ENCODE data around the gene IL6R. TPM values are rescaled to one million over a fixed set of nuclear protein-coding genes. Genes with fewer than 3 reads are reported as not detected.

The IL6R gene
- polyA plus RNA-seq, 3 donors = 5.0 to 12.3 (median 7.8) TPM

DNA sequence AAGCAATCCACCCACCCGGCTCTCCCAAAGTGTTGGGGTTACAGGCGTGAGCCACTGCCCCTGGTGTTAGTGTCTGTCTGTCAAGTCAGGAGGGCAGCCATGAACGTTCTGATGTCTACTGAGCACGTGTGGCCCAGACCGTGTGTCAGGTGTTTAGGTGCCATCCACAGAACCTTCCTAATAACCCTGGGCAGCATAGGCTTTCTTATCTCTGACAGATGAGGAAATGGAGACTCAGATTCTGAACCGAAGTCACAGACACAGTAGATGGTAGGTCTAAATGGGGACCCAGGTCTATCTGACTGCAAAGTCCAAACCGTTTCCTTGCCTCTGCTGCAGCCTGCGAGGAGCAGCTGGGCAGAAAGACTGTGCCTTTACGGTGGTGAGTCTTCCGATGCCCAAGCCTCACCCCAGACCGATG lies 622 bp upstream of the IL6R start:
- WGBS, 3 donors = 33 to 50% (median 49%) methylated on average over 11 of the region's 11 CpGs
- H3K27ac ChIP-seq (ENCODE audit: low read depth, low read length) = no peak overlapping the region

DNA sequence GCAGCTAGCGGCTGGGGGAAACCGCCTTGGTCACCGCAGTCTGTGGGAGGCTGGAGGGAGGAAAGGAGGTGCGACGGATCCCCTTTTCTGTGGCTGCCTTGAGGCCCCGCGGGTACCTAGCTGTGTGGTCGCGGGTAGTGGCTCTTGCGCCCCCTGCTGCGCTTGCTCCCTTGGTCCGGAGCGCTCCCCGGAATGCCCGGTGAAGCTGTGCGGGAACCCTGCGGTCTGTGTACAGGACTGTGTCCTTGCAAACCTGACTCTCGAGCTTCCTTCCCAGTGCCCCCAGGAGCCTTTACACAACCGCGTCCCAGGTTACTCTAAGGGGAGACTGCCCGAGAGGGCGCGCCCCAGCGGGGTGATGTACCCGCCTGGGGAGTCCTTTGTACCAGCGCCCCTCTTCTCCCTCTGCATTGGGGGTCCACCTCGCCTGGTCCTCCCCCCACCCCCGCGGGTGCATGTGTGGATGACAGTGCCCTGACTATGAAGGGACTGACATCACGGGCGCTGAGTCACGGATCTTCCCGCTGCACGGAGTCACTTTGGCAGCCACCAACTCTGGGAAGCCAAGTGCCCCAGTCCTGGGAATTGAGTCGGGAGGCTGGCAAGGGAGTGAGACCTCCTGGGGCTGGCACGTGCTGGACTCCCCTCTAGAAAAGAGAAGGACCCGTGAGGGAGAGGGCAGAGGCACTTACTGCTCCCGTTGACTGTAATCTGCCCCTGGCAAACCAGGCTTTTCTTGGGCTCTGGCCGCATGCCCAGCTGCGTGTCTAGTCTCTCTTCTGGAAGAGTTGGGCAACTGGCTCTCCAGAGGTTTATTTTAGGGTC lies 816 bp downstream of the IL6R start:
- H3K27ac ChIP-seq (ENCODE audit: low read depth, low read length) = peak overlapping the region; percentile 99
- WGBS, 3 donors = 2% methylated on average over 36 to 40 of the region's 40 CpGs

DNA sequence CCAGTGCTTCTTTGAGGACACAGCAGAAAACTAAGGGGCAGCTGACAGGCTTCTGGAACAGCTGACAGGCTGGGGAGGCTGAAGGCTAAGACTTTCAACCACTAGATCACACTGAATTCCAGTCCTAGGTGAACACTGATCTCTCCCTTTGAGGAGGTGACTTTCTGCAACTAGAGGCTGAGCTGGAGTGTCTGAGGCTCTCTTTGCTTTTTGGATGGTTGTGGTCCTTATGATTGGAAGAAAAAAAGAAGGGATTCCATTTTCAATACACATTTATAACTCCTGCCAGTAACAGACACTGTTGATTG lies 1.4 kb downstream of the IL6R start:
- H3K27ac ChIP-seq (ENCODE audit: low read depth, low read length) = peak overlapping the region; percentile 99

DNA sequence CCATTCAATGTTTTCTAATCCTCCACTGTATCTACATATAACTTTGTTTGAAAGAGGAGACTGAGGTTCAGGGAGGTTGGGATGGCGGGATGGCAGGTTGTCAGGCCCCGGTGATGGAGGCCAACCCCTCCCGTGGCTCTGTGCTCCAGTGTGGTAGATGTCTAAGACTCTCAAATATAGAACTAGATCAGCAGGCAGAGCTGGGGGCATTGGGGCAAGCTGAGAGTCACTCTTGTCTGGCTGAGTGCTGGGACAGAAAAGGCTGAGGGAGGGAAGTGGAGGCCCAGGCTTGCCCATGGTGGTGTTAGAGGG lies 1.7 kb downstream of the IL6R start:
- peak overlapping the region; percentile 99 for H3K27ac ChIP-seq (ENCODE audit: low read depth, low read length)
- WGBS, 3 donors = 74 to 93% (median 77%) methylated on average over 3 of the region's 3 CpGs

DNA sequence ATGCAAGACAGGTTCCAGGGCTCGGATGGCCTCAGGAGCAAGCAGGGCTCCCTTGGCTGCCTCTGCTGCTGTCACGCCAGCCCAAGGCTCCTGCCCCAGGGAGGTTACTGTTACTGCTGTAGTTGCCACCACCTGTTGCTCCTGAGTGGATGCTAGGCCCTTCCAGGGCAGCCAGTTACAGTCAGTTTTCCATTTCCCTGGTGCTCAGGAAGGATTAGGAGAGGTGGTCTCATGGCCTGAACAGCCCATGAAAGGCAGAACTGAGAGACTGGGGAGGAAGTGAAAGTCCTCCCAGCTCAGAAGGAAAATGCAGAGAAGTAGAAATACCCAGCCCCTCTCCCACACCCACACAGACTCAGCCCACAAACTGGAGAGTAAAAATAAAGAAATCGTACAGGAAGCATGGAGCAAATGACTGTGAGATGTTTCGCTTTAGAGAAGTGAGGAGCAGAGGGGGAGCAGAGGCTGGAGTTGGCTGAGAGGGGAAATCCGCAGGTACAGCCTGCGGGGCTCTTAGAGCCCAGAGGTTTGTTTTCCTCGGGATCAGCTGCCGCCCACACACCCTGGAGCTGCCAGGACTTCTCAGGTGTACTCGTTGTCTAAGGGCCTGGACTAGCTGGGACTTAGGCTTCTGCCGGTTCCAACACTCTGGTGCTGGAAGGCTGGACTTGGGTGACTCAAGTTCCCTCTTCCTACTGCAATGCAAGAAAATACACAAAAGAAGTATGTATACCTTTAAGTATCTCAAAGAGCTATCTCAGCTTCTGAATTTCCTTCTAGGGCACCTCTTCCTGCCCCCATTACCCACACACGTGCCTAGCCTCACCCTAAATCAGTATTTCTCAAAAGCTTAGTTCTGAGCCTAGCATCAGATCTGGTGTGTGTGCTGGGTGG lies 2.3 kb downstream of the IL6R start:
- H3K27ac ChIP-seq (ENCODE audit: low read depth, low read length) = peak overlapping the region; percentile 99
- WGBS, 3 donors = 43 to 71% (median 45%) methylated on average over 11 of the region's 11 CpGs

DNA sequence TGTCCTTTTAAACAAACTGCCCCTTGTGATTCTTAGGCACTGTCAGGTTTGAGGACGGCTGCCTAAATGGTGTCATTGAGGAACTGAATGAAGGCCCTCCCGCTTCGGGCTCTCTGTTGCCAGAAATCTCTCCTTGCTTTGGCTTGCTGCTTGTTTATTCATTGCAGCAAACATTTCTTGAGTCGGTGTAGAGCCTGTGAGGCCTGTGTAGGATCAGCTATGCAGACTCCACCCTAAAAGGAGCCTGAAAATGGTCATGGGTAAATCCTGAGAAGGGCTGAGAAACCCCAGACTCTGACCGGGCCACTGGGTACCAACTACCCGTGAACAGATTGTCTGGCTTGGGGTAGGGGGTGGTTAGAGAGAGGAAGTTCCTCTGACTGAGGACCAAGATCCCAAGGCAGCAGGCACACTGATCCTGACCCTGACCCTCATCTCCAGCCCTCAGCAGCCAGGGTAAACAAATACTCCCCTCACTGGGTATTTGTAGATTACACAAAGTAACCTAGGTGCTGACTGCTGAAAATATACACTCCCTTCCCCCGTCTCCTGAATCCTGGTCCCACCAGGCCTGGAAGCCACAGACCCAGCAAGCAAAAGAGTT lies 3.1 kb downstream of the IL6R start:
- 33 to 76% (median 42%) methylated on average over 7 of the region's 7 CpGs for WGBS, 3 donors
- H3K27ac ChIP-seq (ENCODE audit: low read depth, low read length) = no peak overlapping the region

DNA sequence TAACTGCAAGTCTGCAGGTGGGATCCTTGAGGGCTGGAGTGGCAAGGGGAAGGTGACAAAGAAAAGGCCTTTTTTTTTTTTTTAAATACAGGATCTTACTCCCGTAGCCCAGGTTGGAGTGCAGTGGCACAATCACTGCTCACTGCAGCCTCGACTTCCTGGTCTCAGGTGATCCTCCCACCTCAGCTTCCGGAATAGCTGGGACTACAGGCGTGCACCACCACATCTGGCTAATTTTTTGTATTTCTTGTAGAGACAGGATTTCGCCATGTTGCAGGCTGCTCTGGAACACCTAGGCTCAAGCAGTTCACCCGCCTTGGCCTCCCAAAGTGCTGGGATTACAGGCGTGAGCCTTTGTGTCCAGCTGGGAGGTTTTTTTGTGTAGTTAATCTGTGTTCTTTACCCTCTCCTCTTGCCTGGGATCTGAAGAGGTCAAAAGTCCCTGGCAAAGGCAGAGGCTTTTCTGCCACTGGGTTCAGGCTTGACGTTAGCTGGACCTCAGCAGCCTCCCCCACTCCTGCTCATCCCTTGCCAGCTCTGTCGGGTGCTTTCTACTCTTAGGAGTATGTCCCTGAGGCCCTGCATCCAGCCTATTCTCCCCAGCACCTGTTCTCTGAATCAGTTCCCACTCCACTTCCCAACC lies 5.2 kb downstream of the IL6R start:
- 76 to 85% (median 79%) methylated on average over 9 of the region's 9 CpGs for WGBS, 3 donors
- no peak overlapping the region for H3K27ac ChIP-seq (ENCODE audit: low read depth, low read length)

DNA sequence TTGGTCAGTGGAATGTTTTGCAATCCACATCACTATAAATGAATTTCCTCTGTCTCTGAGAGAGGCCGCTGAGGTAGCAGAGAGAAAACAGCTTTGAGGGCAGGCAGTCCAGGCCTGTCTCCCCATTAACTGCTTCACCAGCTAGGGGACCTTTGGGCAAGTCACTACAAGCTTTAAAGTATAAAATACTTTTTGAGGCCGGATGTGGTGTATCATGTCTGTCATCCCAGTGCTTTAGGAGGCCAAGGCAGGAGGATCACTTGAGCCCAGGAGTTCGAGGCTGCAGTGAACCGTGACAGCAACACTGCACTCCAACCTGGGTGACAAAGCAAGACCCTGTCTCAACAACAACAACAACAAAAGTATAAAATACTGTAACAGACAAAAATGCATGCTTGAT lies 6.4 kb downstream of the IL6R start:
- no peak overlapping the region for H3K27ac ChIP-seq (ENCODE audit: low read depth, low read length)
- 81 to 95% (median 85%) methylated on average over 4 of the region's 4 CpGs for WGBS, 3 donors

DNA sequence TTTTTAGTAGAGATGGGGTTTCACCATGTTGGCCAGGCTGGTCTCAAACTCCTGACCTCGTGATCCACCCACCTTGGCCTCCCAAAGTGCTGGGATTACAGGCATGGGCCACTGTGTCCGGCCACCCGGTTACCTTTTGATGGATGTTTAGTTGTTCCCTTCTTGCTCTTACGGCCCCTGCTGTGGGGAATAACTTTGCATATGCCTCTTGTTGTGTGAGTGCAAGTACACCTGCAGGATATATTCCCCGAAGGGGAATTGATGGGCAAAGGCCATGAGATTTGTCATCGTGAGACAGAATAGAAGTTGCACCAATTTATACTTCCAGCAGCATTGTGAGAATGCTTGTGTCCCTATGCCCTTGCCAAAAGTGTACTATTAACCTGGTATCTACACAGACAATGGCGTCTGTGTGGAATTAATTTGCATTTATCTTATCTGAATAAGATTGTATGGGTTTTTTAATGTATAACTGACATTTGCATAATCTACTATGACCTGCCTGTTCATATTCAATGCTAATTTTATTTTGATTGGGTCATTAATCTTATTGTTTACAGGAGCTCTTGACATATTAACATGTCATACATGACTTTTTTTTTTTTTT lies 8.1 kb downstream of the IL6R start:
- 69 to 88% (median 85%) methylated on average over 7 of the region's 7 CpGs for WGBS, 3 donors
- H3K27ac ChIP-seq (ENCODE audit: low read depth, low read length) = no peak overlapping the region

DNA sequence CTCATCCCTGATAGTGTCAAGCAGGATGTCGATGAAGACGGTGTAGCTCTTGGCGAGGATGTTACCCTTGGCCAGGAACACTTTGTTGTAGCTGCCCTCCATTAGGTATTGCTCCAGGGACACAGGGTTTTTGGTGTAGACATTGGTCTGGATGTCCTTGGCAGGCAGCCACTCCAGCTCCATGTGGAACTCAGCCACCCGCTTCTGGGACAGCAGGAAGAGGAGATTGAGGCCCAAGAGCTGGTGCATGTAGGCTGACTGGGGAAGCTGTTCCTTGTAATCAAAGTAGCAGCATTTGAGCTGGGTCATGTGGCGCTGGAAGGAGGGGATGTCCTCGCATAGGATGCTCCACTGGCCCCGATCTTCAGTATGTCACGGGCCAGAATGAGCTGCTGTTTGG lies 9.5 kb downstream of the IL6R start:
- WGBS, 3 donors = 86 to 97% (median 90%) methylated on average over 8 of the region's 8 CpGs
- H3K27ac ChIP-seq (ENCODE audit: low read depth, low read length) = no peak overlapping the region

DNA sequence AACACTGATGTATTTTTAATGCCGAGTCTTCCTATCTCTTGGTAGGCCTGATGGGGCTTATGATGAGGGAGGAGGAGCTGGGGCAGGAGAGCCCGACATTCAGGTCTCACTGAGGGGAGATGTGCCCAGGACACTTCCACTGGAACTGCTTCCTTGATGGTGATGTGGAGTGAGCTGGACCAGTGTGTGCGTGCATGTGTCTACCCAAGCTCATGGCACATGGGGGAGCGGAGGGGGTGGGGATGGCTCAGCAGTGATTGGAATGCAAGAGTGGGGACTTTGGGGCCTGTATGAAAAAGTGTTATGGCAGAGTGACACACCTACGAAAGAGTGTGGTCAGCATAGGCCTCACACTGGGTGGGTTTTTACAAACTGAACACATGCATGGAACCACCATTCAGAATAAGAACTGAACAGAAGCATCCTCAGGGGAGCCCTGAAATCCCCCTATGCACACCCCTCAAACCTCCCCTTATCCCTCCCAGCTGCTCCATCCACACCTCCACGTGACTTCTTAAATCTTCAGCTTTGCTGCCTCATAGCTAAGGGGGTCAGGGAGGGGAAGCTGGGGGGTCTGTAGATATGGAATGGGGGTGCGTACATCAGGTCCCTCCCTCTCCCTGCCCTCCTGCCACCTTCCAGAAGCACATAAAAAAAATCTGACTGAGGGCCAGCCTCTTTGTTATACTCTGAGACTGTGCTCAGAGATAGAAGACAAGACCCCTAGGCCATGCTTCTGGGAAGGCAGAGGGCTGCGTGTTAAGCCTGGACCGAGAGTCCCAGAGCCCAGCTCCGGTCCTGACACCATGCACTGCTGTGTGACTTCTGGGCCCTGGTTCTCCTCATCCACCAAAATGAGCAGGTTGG lies 11.6 kb downstream of the IL6R start:
- no peak overlapping the region for H3K27ac ChIP-seq (ENCODE audit: low read depth, low read length)

DNA sequence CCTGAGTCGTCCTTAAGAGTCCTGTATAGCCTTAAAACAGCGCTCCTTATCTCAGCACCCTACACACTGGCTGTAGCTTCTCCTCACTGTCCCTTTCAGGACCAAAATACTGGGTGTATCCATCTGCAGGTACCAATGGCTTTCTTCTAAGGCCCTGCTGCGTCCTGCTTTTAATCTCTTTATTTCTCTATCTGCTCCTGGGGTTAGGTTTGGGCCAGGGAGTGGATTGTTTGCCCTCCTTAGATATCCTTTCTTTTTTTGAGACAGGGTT lies 12.1 kb downstream of the IL6R start:
- H3K27ac ChIP-seq (ENCODE audit: low read depth, low read length) = no peak overlapping the region
- WGBS, 3 donors = 91 to 99% (median 96%) methylated on average over 3 of the region's 3 CpGs

More for the DNA sequence above, 11.6 kb downstream of the IL6R start:
- WGBS, 3 donors = 91 to 97% (median 96%) methylated on average over 10 of the region's 10 CpGs

DNA sequence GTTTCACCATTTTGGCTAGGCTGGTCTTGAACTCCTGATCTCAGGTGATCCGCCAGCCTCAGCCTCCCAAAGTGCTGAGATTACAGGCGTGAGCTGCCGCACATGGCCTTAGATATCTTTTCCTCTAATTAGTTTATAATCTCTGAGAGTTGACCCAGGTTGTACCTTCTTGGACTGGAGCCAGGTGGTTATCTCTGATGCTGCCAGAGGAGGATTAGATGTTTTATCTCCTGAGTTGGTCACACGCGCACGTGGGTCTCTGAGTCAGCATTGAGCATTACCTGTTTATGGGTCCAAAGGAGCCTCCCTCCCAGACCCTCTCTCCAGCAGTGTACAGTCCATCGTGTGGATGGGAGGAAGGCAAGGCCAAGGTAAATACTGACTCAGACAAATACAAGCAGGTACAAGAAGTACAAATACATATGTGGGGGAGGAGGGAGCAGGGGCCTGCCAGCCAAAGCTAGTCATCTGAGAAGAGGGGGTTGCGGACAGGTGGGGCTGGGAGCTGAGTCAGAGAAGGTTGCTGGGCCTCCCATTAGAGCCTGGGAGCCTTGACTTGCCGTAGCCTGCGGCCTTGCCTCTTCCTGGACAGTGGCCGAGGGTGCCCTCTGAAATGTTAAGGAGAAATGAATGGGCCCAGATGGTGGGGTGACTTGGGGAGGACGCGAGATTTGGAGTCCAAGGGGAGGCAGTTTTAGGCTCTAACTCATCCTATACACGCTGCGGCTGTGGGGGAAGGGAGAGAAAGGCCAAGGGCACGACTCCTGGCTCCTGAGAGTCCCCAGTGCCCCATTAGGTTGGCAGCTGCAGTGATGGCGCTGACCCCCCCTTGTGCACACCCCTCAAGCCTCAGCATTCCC lies 13.1 kb downstream of the IL6R start:
- peak overlapping the region; percentile 89 for H3K27ac ChIP-seq (ENCODE audit: low read depth, low read length)
- WGBS, 3 donors = 43 to 79% (median 78%) methylated on average over 16 to 17 of the region's 17 CpGs

DNA sequence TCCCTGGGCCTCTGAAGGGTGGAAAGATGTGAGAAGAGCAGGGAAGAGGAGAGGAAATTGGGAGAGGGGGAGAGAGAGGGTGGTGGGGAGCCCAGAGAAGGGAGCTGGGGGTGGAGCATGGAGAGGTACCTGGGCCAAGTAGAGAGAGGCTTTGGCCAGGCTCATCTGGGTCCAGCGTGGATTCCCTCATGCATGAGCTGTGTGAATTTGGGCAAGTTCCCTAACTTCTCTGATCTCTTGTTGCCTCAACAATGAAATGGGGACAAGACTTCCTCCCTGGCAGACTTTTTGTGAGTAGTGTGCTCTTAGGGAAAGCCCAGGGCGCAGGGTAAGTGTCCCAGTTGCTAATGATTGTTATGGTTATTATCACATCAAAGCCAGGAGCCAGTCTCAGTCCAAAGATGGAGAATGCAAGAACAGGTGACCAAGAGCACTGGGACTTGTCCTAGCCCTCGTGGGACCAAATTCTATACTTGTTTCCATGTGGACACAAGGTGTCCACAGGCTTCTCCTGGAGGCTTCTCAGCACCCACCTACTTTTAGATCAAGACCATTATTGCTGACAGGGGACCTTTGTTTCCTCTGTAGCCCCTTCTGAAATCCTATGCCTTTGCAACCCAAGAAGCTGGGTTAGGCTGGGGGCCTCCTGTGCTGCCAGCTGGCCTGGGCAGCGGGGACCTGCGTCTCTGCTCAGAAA lies 13.9 kb downstream of the IL6R start:
- 29 to 38% (median 32%) methylated on average over 5 of the region's 5 CpGs for WGBS, 3 donors
- peak overlapping the region; percentile 89 for H3K27ac ChIP-seq (ENCODE audit: low read depth, low read length)

DNA sequence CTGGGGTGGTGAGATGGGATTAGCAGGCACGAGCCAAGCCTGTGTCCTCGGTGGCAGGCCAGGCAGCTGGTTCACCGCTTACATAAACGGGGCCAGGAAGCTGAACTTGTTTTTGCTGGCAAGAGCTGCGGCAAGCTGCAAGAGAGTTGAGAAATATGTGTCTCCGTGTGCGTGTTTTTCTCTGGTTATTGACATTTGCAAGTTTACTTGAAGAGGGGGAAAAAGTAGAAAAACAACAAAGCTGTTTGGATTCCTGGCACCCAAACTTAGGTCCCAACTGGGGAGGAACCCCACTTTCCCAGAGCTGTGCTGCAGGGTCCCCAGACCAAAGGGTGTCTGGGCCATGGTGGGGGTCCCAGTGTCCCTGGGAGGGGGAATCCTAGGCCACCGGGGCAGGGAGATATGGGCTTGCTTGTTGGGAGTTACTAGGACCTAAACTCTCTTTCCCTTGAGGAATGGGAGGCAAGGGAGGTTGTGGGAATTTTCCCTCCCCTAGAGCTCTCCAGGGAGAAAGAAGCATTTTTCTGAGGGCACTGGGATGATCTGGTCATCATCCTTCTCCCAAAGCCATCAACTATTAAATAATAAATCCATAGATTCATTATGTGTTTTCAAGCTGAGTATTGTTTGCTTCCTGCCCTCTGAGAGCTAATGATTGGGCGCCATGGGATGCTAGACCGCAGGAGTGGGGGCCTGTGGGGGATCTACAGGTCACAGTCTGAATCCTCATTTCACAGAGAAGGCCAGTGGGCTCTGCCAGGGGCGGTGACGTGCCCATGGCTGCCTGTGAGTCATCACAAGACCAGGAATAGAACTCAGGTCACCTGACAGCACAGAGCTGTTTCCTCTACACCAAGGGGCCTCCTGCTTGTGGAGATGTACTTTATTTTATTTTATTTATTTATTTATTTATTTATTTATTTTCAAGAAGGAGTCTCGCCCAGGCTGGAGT lies 14.8 kb downstream of the IL6R start:
- peak overlapping the region; percentile 89 for H3K27ac ChIP-seq (ENCODE audit: low read depth, low read length)
- WGBS, 3 donors = 16 to 20% (median 18%) methylated on average over 13 of the region's 13 CpGs

All from adipose tissue (tissue), 3 donors.